Measurements from ENCODE around the gene GALK1.
"Not testable (repeated sequence)": the region's sequence is repeated elsewhere in the genome, so short reads cannot be mapped to it uniquely, and the experiment has no call there.

The GALK1 gene

GRCh38 chr17:75783803-75784472, 18.9 kb upstream of the GALK1 start:
- DNase-seq (ENCODE audit: low spot score), result no peak

GRCh38 chr17:75783069-75783783, 18.2 kb upstream of the GALK1 start:
- peak; percentile 88 for DNase-seq (ENCODE audit: low spot score)

GRCh38 chr17:75779987-75780889, 15.2 kb upstream of the GALK1 start:
- DNase-seq (ENCODE audit: low spot score), result no peak

- DNase-seq (ENCODE audit: low spot score), result peak; percentile 99
Measured at GRCh38 chr17:75779250-75779986, 14.4 kb upstream of the GALK1 start.

GRCh38 chr17:75778861-75779249, 13.9 kb upstream of the GALK1 start:
- peak; percentile 78 for DNase-seq (ENCODE audit: low spot score)

GRCh38 chr17:75778066-75778860, 13.3 kb upstream of the GALK1 start:
- not testable (repeated sequence) for DNase-seq (ENCODE audit: low spot score)

GRCh38 chr17:75777296-75777922, 12.4 kb upstream of the GALK1 start:
- no peak for DNase-seq (ENCODE audit: low spot score)

GRCh38 chr17:75776386-75777295, 11.6 kb upstream of the GALK1 start:
- no peak for DNase-seq (ENCODE audit: low spot score)

- no peak for DNase-seq (ENCODE audit: low spot score)
Measured at GRCh38 chr17:75774991-75775668, 10.1 kb upstream of the GALK1 start.

GRCh38 chr17:75774471-75774990, 9.5 kb upstream of the GALK1 start:
- DNase-seq (ENCODE audit: low spot score), result no peak

GRCh38 chr17:75773808-75774470, 8.9 kb upstream of the GALK1 start:
- DNase-seq (ENCODE audit: low spot score), result no peak

- DNase-seq (ENCODE audit: low spot score), result no peak
Measured at GRCh38 chr17:75773121-75773807, 8.3 kb upstream of the GALK1 start.

- DNase-seq (ENCODE audit: low spot score), result no peak
Measured at GRCh38 chr17:75771334-75772281, 6.6 kb upstream of the GALK1 start.

GRCh38 chr17:75769536-75769935, 4.5 kb upstream of the GALK1 start:
- DNase-seq (ENCODE audit: low spot score), result no peak

GRCh38 chr17:75767881-75768280, 2.9 kb upstream of the GALK1 start:
- no peak for DNase-seq (ENCODE audit: low spot score)

GRCh38 chr17:75765981-75766380, 989 bp upstream of the GALK1 start:
- no peak for DNase-seq (ENCODE audit: low spot score)

GRCh38 chr17:75764417-75764710, 628 bp downstream of the GALK1 start:
- DNase-seq (ENCODE audit: low spot score), result no peak
